HepG2 (cell line): ENCODE results near the gene PTX4. TPM values are rescaled to one million over a fixed set of nuclear protein-coding genes. Genes with fewer than 3 reads are reported as not detected.

Experiments used
- ATAC-seq: fragments of 200-7000 bp; cut with Tn5 transposase; 3 replicates; pipeline ENCODE4 v1.9.1; 2020; ENCODE audit warnings: mild to moderate bottlenecking, moderate library complexity
- BruUV-seq: library from RNA; stranded (reverse); fragments of 400-500 nt; replicated peaks from 2 replicates; lab custom pipeline; 2021; lab: Mats Ljungman, UMichigan
- CTCF ChIA-PET: fragments of 300-600 bp; formaldehyde crosslinking; extraction: SDS; loops from one replicate; lab custom pipeline; 2021; ENCODE audit warnings: low total read pairs, inconsistent platforms, low intra/inter-chr PET ratio; lab: Yijun Ruan, JAX
- POLR2A ChIA-PET: fragments of 350-600 bp; sonication (Branson Sonifier 250); formaldehyde crosslinking; loops from one replicate; lab custom pipeline; 2020; ENCODE audit warnings: antibody characterized with exemption, inconsistent platforms; lab: Yijun Ruan, JAX
- DNase-seq: peaks from one replicate; pipeline ENCODE4 v3.0.0-alpha.2; 2015; ENCODE audit warnings: low spot score
- FAIRE-seq: peaks from 3 replicates; lab custom pipeline; 2011; peaks lifted over from hg19 to GRCh38; lab: Jason Lieb, UNC
- H2AFZ ChIP-seq: one replicate; pipeline ENCODE4 v1.6.1; 2011; ENCODE audit warnings: low read length, inconsistent platforms
- H3K27ac ChIP-seq: fragments of 300-600 bp; 3 replicates; pipeline ENCODE4 v1.8.0; 2011; ENCODE audit warnings: mixed run types, mild to moderate bottlenecking, mixed read lengths, low read length, inconsistent platforms; ENCODE audit not compliant: insufficient read depth; ENCODE audit errors: extremely low read length
- H3K27me3 ChIP-seq, 2 experiments: fragments of 200-600 bp in 1 of 2; 2 replicates in 1 of 2; 3 replicates in 1 of 2; pipeline versions ENCODE4 v1.6.0 to v1.8.0; 2011; ENCODE audit warnings: low read length in 2 of 2, mild to moderate bottlenecking in 2 of 2, moderate library complexity in 2 of 2, inconsistent platforms in 1 of 2; ENCODE audit not compliant: insufficient read depth in 2 of 2, control insufficient read depth in 1 of 2
- H3K36me3 ChIP-seq, 2 experiments: fragments of 200-600 bp in 1 of 2; replicated peaks in 1 of 2; 2 replicates in 1 of 2; 3 replicates in 1 of 2; pipeline versions ENCODE4 v1.5.1 to v1.8.0; 2011; ENCODE audit warnings: low read length in 2 of 2, inconsistent platforms in 1 of 2; ENCODE audit not compliant: insufficient read depth in 2 of 2, control insufficient read depth in 1 of 2
- H3K4me1 ChIP-seq: 2 replicates; pipeline ENCODE4 v1.5.1; 2012; ENCODE audit warnings: low read length, inconsistent platforms; ENCODE audit not compliant: insufficient read depth
- H3K4me2 ChIP-seq: 2 replicates; pipeline ENCODE4 v1.6.0; 2011; ENCODE audit warnings: low read depth, low read length, inconsistent platforms
- H3K4me3 ChIP-seq, 3 experiments: fragments of 200-600 bp in 1 of 3; sonication (generic), shearing (Covaris generic) in 1 of 3; replicated peaks in 1 of 3; 2 replicates each; pipeline ENCODE4 v1.5.1; 2011 to 2016; ENCODE audit warnings: low read length in 3 of 3, inconsistent platforms in 2 of 3, low read depth in 2 of 3, mild to moderate bottlenecking in 2 of 3, control low read depth in 1 of 3, mixed read lengths in 1 of 3; ENCODE audit not compliant: insufficient read depth in 1 of 3
- H3K79me2 ChIP-seq: one replicate; pipeline ENCODE4 v1.6.1; 2011; ENCODE audit warnings: low read length, inconsistent platforms; ENCODE audit not compliant: insufficient read depth
- H3K9ac ChIP-seq: 2 replicates; pipeline ENCODE4 v1.6.0; 2011; ENCODE audit warnings: mild to moderate bottlenecking, low read depth, low read length, inconsistent platforms; ENCODE audit not compliant: insufficient read depth
- H3K9me3 ChIP-seq: 2 replicates; pipeline ENCODE4 v1.5.1; 2012; ENCODE audit warnings: mild to moderate bottlenecking, low read length
- H4K20me1 ChIP-seq: 2 replicates; pipeline ENCODE4 v1.6.0; 2011; ENCODE audit warnings: inconsistent platforms, mild to moderate bottlenecking, low read length, moderate library complexity; ENCODE audit not compliant: insufficient read depth
- CSRNP1 ChIP-seq: sonication (generic); formaldehyde crosslinking; IDR thresholded peaks from 2 replicates; pipeline ENCODE4 v1.8.1; 2023; ENCODE audit warnings: mild to moderate bottlenecking, missing genetic modification reagents
- E2F2 ChIP-seq: sonication (generic); formaldehyde crosslinking; IDR thresholded peaks from 2 replicates; pipeline ENCODE4 v1.4.0; 2020; ENCODE audit warnings: missing genetic modification reagents, borderline replicate concordance
- FIP1L1 ChIP-seq: fragments of 200-400 bp; formaldehyde crosslinking; IDR thresholded peaks from 2 replicates; pipeline ENCODE4 v1.6.1; 2018; ENCODE audit warnings: low read depth, mild to moderate bottlenecking, low read length, moderate library complexity, borderline replicate concordance; ENCODE audit not compliant: insufficient read depth
- MTF1 ChIP-seq: sonication (generic); formaldehyde crosslinking; IDR thresholded peaks from 2 replicates; pipeline ENCODE4 v1.5.0; 2020; ENCODE audit warnings: missing genetic modification reagents
- SALL2 ChIP-seq: sonication (generic); formaldehyde crosslinking; IDR thresholded peaks from 2 replicates; pipeline ENCODE4 v1.8.1; 2023; ENCODE audit warnings: mild to moderate bottlenecking, missing genetic modification reagents, inconsistent platforms
- SOX6 ChIP-seq, 2 experiments: fragments of 450-650 bp in 1 of 2; sonication (generic) in 1 of 2; formaldehyde crosslinking in 1 of 2; IDR thresholded peaks; 2 replicates each; pipeline versions ENCODE4 v1.4.0 to v1.6.1; 2017 to 2020; ENCODE audit warnings: antibody characterized with exemption in 1 of 2, mild to moderate bottlenecking in 1 of 2, missing genetic modification reagents in 1 of 2
- SPEN ChIP-seq: sonication (generic); formaldehyde crosslinking; IDR thresholded peaks from 2 replicates; pipeline ENCODE4 v1.5.1; 2020; ENCODE audit warnings: low read depth, mild to moderate bottlenecking, missing genetic modification reagents
- XRCC5 ChIP-seq: fragments of 200-400 bp; formaldehyde crosslinking; optimal IDR thresholded peaks from 2 replicates; pipeline ENCODE3; 2017; ENCODE audit warnings: mild to moderate bottlenecking, low read length
- ZMYM2 ChIP-seq: sonication (generic); formaldehyde crosslinking; IDR thresholded peaks from 2 replicates; pipeline ENCODE4 v1.8.0; 2022; ENCODE audit warnings: mild to moderate bottlenecking, missing genetic modification reagents
- ZNF180 ChIP-seq: sonication (generic); formaldehyde crosslinking; IDR thresholded peaks from 2 replicates; pipeline ENCODE4 v1.4.0; 2020; ENCODE audit warnings: low read depth, missing genetic modification reagents, borderline replicate concordance
- ZNF7 ChIP-seq: IDR thresholded peaks from 2 replicates; pipeline ENCODE4 v1.6.1; 2016; ENCODE audit warnings: missing biosample characterization, missing genetic modification reagents
- WGBS: methylation state at CpG from one replicate; pipeline ENCODE4 v1.1.6; 2017; ENCODE audit warnings: low lambda C conversion rate; 5-methylcytosine and 5-hydroxymethylcytosine counted together
- in situ Hi-C: cut with HindIII; loops from 2 replicates; pipeline ENCODE4 v1.10.0; 2017; ENCODE audit warnings: low pct_unique_long_range_greater_than_20kb; ENCODE audit not compliant: extremely low pct_ligation_motif_present
- intact Hi-C: fragments of 100-400 bp; cut with micrococcal nuclease; formaldehyde crosslinking; loops from one replicate; pipeline ENCODE4 v1.10.0; 2022; ENCODE audit not compliant: unreplicated experiment
- polyA plus RNA-seq, 8 experiments: library from polyadenylated mRNA; depleted of rRNA in 3 of 8; stranded (reverse) in 7 of 8; unstranded in 1 of 8; fragments of >200 nt; fragmentation: Illumina TruSeq in 4 of 8; extraction: Trizol in 4 of 8; gene quantifications; 2 replicates each; pipeline versions ENCODE4 v1.2.1 to v1.2.3, GENCODE V29; 2011 to 2016; ENCODE audit warnings: low read depth in 4 of 8, missing spikeins in 1 of 8, mixed read lengths in 1 of 8; ENCODE audit not compliant: insufficient read depth in 1 of 8
- total RNA-seq, 5 experiments: library from RNA; depleted of rRNA; stranded (reverse); fragments of >200 nt; fragmentation: Illumina TruSeq; extraction: Trizol; gene quantifications; 2 replicates each; pipeline ENCODE4 v1.2.3, GENCODE V29; 2016; ENCODE audit warnings: low read depth in 1 of 5

Gene PTX4
- total and polyA plus RNA-seq, 2 of the 13 experiments (the other 11 are each of a cell fraction or from before 2014, with no cell fraction given): 0.04 TPM; not detected in 1

- FAIRE-seq (no peak), DNase-seq (no peak), ATAC-seq (no peak)
- Histone ChIP-seq H4K20me1 (no peaks in the 10 kb centered on the region), H2AFZ (no peak overlapping the region), H3K36me3 (peaks cover 0 to 1% of the 10 kb centered on the region in 2 experiments; a peak in 1 of 5 replicates), H3K4me1 (peaks cover 20% of the 10 kb centered on the region; the same call in 1 of the 2 replicates), H3K4me2 (no peak overlapping the region), H3K9me3 (no peaks in the 10 kb centered on the region), H3K4me3 (no peak overlapping the region), H3K79me2 (peaks cover 28% of the 10 kb centered on the region), H3K27ac (no peak overlapping the region), H3K27me3 (no peaks in the 10 kb centered on the region), H3K9ac (no peak overlapping the region)
- 94% methylated on average over 7 of the region's 14 CpGs for WGBS
- no TSS peak for BruUV-seq
- in situ Hi-C loops (no loop called here), intact Hi-C loops (no loop called here)
- ChIA-PET CTCF (no interaction called here), POLR2A (no interaction called here)
- no peak for TF ChIP-seq XRCC5
- no peak for TF ChIP-seq E2F2
- no peak for TF ChIP-seq CSRNP1 (CRISPR knock-in tag)
- TF ChIP-seq SOX6 (IDR thresholded peaks at IDR 0.05): no peak
- TF ChIP-seq SOX6 (CRISPR knock-in tag; IDR thresholded peaks at IDR 0.05): no peak
- TF ChIP-seq MTF1 (CRISPR knock-in tag): no peak
- TF ChIP-seq SALL2 (CRISPR knock-in tag): no peak
- no peak for TF ChIP-seq ZNF7
- TF ChIP-seq SPEN (CRISPR knock-in tag): no peak
- TF ChIP-seq FIP1L1: no peak
- TF ChIP-seq ZNF180: no peak
- no peak for TF ChIP-seq ZMYM2 (CRISPR knock-in tag)
Observed at GRCh38 chr16:1466968-1467521, 21.7 kb downstream of the PTX4 start.
